GM18508 (cell line): ENCODE data around the gene GAA.

ENCODE experiments used
- ATAC-seq: cut with Tn5 transposase; IDR thresholded peaks from one replicate; pipeline ENCODE4 v1.9.1; 2021; ENCODE audit warnings: moderate number of reproducible peaks; ENCODE audit not compliant: insufficient read depth, unreplicated experiment

GAA gene

DNA sequence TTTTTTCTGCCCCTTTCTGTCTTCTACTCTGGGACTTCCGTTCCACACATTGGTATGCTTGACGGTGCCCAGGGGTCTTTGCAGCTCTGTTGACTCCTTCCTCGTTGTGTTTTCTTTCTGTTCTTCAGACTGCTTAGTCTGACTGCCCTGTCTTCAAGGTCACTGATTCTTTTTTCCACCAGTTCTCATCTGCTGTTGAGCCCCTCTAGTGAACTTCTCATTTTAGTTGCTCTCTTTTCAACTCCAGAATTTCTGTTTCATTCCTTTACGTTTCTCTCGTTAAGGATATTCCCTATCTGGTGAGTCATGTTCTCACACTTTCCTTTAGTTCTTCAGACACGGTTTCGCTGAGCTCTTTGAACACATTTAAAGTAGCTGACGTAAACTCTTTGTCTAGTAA is 13.8 kb downstream of the GAA start:
- no peak for ATAC-seq

DNA sequence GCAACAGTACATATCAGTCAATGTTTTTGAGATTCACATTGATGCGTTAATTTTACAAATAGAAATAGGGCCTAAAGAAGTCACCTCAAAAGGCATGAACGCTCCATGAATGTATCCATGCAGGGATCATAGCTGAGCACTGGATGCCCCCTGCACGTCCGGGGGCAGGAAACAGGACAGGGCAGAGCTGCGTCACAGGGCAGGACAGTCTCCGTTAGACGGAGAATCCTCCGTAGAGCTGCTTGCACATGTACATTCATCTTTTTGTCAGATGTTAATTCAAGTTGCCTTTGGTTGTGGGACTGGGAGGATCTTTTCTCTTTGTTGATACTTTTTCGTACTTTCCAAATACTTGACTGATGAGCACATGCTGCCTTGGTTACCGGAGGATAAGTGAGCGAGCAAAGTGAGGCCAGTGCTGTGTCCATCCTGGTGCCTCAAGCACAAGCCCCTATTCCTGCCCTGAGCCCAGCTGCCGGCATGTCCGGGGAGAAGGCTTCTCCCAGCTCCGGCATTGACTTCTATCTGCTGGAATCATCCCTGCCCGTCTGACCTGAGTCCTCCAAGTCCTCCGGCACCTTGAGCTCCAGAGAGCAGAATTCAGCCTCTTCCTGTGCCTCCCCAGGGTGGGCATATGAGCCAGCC is 15.0 kb downstream of the GAA start:
- ATAC-seq, result no peak

DNA sequence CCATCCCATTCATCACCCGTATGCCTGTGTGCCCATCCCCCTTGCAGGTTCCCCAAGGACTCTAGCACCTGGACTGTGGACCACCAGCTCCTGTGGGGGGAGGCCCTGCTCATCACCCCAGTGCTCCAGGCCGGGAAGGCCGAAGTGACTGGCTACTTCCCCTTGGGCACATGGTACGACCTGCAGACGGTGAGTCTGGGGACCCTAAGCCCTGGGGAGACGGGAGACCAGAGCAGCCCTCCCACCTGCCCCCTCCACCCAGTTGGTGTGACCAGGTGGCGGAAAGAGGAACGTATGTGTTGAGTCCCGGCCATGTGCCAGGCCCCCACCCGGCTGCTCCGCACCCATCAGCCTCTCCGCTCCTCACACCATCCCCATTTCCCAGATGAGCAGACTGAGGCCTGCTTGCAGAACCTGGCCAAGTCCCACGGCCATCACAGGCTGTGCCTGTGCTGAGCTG is 15.6 kb downstream of the GAA start:
- ATAC-seq, result no peak

DNA sequence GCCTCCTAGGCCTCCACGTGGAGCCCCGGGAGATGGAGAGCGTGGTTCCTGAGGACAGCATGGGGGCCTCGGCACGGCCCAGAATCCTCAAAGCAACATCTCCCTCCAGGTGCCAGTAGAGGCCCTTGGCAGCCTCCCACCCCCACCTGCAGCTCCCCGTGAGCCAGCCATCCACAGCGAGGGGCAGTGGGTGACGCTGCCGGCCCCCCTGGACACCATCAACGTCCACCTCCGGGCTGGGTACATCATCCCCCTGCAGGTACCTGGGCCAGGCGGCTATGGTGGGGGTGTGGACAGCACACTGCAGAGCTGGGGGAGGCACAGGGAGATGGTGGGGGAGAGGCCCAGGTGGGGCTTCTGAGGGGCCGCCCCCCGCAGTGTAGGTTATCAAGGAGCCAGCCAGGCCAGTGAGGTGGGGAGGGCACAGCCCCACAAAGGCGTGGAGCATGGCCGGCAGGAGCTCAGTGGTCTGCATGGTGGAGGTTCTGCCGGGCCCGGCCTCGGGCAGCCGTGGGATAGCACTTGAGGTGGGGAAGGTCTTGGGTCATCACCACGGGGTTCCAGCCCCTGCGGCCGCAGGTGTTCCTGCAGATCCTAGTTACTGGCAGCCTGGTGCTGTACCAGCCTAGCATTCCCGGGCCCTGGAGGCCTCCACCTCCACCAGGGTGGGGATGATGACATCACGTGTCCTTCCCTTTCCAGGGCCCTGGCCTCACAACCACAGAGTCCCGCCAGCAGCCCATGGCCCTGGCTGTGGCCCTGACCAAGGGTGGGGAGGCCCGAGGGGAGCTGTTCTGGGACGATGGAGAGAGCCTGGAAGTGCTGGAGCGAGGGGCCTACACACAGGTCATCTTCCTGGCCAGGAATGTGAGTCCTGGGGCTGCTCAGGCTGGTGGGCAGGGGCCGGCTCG is 16.4 kb downstream of the GAA start:
- no peak for ATAC-seq

DNA sequence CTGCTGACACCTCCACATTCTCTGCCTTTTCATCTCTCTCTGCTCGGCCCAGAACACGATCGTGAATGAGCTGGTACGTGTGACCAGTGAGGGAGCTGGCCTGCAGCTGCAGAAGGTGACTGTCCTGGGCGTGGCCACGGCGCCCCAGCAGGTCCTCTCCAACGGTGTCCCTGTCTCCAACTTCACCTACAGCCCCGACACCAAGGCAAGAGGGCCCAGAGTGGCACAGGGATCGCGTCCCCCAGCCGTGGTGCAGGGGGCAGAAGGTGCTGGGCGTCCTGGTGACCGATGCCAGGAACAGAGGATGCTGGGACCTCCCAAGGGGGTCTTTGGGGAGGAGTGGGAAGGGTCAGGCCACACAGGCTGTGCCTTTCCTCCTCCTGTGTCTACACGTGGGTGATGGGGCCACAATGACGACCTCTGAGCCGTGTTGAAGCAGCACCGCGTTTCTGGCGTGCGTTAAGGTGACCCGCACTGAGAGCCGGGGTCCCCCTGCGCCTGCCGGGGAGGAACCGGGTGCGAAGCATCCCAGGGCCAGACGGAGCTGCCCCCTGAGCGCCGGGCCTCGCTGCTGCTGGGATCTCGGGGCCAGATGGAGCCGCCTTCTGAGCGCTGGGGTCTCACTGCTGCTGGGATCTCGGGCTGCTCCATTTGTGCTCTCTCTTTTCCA is 17.4 kb downstream of the GAA start:
- ATAC-seq, result no peak

DNA sequence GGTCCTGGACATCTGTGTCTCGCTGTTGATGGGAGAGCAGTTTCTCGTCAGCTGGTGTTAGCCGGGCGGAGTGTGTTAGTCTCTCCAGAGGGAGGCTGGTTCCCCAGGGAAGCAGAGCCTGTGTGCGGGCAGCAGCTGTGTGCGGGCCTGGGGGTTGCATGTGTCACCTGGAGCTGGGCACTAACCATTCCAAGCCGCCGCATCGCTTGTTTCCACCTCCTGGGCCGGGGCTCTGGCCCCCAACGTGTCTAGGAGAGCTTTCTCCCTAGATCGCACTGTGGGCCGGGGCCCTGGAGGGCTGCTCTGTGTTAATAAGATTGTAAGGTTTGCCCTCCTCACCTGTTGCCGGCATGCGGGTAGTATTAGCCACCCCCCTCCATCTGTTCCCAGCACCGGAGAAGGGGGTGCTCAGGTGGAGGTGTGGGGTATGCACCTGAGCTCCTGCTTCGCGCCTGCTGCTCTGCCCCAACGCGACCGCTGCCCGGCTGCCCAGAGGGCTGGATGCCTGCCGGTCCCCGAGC is 17.9 kb downstream of the GAA start:
- no peak for ATAC-seq

DNA sequence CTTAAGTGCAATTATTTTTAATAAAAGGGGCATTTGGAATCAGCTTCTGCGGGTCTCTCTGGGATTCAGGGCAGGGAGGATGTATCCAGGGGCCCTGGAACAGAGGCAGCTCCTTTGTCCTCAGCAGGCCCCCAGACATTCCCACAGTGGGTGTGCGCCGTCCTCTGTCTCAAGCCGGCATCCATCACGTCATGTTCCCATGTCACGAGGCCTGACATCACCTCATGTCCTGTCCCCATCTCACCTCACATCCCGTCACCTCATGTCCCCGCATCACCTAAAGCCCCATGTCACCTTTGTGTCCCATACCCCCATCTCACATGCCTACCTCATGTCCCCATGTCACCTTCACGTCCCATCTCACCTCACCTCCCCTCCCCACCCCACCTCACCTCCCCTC is 18.5 kb downstream of the GAA start:
- ATAC-seq, result no peak

DNA sequence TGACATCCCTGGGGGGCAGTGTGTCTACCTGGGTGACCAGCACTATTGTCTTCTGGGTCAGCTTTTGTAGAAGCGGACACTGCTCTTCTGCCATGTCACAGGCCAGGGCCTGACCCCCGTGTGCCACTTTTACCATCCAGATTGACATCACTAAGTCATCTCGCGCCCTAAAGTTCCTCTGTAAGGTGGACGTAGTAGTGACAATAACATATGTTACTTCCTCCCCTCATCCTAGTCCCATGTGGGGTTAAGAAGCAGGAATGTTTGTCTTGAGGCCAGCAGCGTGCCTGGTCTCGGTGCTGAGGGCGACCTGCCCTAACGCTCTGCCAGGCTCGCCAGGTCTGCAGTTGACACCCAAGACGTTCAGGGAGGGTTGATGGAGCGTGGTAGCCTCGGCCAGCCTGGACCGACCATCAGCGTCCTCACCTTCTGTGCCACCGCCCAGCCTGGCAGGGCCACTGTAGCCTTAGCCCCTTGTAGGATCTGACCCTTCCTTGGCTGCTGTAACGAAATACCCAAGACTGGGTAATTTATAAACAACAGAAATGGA is 20.7 kb downstream of the GAA start:
- no peak for ATAC-seq

DNA sequence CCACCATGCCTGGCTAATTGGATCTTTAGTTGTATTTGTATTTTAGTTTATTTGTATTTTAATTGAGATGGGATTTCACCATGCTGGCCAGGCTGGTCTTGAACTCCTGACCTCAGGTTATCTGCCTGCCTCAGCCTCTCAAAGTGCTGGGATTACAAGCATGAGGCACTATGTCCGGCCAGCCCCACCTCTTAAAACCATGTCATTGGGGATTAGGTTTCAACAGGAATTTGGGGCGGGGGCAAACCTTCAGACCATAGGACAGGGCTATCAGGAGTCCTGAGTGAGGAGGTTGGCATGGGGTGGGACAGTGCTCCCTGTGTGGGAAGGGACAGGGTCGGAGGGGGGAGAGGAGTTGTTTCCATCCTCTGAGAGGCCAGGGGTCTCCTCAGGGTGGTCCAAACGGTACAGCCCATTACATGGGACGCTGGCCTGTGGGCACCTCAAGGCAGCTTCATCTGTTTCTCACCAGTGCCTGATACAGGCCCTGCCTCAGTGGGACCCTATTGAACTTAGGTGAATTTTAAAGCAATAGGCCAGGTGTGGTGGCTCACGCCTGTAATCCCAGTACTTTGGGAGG is 21.6 kb downstream of the GAA start:
- no peak for ATAC-seq

DNA sequence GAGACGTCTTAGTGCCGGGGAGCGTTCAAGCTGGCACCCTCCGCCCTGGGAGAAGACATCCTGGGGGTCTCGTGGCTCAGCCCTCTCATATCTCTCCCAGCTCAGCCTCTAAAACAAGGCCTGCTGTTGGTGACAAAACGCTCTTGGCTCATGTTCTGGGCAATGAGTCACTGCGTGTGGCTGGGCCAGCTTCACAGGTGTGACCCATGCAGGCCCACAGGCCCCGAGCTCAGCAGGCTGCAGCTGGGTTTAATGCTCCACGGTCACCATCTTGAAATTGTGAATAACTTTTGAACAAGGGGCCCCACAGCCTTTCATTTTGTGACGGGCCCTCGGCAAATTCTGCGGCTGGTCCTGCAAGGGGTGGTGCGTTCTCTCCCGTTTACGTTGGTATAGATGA is 22.4 kb downstream of the GAA start:
- no peak for ATAC-seq

DNA sequence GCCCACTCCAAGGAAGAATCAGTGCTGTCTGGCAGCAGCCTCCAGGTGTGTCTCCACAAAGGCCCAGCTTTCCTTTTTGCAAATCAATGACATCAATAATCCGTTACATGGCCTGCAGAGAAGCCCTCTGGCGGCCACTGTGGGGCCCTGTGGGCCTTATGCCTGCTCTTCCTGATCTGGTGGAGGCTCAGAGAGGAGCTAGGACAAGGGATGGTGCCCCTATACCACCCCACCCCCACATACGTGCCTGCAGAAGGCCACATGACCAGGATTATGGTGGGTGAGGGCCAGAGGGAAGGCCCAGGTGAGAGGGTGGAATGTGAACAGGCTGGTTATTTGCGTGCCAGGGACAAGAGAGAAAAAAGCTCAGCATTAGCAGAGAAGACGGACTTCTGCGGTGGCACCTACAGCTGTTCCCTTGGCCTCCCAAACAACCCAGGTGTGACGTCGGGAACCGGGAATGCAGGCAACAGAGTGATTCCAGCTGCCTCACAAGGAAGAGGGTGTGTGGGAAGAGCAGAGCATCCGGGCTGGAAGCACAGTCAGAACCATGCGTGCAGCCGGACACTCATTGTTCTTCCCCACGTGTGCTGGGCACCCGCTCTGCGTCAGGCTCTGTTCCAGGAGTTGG is 23.1 kb downstream of the GAA start:
- no peak for ATAC-seq

DNA sequence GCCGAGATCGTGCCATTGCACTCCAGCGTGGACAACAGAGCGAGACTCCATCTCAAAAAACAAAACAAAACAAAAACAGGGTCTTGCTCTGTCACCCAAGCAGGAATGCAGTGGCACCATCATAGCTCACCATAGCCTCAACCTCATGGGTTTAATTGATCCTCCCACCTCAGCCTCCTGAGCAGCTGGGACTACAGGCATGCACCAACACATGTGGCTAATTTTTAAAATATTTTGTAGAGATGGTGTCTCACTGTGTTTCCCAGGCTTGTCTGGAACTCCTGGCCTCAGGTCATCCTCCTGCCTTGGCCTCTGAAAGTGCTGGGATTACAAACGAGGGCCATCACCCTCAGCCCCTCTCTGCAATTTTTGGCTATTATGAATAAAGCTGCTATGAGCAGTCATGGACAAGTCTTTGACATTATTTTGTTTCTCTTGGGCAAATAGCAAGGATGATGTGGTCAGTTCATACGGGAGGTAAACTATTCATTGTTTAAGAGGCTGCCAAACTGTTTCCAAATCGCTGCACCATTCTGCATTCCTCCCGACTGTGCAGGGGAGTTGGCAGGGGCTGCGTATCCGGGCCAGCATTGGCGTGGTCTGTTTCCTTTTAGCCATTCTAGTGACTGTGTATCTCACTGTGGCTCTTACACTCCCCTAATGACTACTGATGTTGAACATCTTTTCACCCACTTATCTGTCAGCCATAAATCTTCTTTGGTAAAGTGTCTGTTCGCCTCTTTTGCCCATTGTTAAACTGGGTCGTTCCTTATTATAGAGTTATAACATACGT is 24.5 kb downstream of the GAA start:
- ATAC-seq, result no peak

DNA sequence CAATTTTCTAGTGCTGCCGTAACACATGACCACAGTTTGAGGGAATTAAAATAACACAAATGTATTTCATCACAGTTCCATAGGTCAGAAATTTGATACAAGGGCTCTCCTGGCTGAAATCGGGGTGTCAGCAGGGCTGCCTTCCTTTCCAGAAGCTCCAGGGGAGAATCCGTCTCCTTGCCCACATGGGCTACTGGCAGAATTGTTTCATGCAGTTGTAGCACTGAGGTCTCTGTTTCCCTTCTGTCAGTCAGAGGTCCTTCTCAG is 25.0 kb downstream of the GAA start:
- no peak for ATAC-seq

DNA sequence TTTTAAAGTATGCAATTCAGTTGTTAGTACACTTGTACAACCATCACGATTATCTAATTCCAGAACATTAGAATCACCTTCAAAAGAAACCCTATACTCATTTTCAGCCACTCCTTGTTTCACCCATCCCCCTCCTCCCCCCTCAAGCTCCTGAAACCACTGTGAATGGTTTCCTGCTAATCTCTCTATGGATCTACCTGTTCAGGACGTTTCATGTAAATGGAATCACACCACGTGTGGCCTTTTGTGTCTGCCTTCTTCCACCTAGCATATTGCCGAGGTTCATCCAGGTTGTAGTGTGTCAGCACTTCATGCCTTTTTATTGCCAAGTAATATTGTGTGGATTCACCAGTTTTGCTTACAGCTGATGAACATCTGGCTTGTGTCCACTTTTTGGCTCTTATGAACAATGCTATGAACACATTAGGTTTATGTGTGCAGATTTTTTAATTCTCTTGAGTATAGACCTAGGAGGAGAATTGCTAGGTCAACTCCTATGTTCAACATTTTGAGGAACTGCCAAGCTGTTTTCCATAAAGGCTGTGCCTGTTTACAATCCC is 27.7 kb downstream of the GAA start:
- no peak for ATAC-seq

DNA sequence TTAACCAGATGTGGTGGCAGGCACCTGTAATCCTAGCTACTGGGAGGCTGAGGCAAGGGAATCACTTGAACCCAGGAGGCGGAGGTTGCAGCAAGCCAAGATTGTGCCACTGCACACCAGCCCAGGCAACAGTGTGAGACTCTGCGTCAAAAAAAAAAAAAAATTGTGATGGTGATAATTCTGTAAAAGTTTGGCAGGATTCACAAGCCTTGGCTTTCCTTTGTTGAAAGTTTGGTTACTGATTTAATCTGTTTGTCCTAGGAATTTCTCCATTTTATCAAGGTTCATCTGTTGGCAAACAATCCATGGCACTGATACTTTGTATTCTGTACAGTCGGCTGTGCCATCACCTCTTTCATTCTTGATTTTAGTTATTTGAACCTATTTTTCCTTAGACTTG is 29.6 kb downstream of the GAA start:
- no peak for ATAC-seq

DNA sequence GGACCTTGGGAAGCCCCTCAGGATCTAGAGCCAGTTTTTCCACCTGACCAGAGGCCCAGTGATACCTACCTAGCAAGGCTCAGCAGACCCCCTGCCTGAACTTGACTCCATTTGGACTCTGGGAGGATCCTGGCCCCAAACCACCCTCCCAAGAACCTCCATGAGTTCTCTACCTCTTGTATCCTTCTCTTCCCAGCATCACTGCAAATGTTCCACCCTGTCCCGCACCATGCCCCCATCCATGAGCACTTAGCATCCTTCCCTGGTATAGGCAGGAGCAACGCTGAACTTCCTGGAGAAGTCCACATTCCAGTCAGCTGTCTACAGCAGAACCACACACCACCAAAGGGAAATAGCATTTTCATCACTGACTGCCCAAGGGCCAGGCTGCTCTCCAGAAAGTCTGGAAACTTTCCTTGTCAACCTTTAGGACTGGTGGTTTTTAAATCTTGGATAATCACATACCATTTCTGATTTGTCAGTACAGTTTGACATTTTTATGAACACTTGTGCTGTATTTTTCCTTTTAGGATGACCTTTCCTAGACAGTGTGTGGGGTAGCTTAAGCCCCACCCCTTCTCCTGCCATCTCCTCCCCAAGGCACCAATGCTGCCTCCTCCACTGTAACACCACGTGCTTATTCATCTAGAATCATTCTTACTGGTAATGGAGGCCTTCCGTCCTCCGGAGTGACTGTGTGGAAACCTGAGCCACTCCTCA is 31.7 kb downstream of the GAA start:
- no peak for ATAC-seq

DNA sequence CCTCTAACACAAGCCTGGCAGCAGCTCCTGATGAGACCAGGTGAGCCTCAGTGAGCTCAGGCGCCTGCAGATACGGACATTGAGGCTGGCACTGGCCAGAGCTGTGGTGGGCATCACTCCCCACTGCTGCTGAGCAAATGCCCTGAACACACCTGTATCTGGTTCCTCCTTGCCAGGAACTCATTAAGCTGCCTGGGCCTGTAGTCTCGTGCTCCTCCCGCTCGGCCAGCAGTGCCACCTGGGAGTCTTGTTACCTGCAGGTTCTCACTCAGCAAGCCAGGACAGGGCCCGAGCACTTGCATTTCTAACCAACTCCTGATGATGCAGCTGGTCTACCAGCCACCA is 32.2 kb downstream of the GAA start:
- no peak for ATAC-seq

DNA sequence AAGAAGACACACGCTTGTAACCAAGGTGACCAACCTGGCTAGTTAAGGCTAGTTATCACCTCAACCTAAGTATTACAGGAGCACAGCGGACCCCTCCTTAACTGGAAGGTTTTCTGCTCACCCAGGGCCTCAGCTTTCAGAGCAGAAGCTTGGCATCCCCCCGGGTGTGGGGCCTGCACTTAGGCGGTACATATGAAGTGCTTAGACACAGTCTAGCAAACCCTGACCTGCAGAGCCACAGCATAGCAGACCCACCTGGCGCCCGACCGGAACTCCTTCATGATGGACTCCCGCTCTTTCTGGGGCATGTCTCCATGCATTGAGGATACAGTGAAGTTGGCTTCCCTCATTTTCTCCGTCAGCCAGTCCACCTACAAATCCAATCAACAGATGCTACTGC is 35.8 kb downstream of the GAA start:
- ATAC-seq, result no peak
